ENCODE results near the gene ZNF17. TPM values are rescaled to one million over a fixed set of nuclear protein-coding genes. Genes with fewer than 3 reads are reported as not detected.

ZNF17 gene
- total and polyA plus RNA-seq, 2 of the 8 experiments (the other 6 are each of a cell fraction or from before 2014, with no cell fraction given): 3.8 to 10.2 TPM

- no peak overlapping the region for H2BK15ac ChIP-seq (ENCODE audit: low read length)
- H3K27ac ChIP-seq (ENCODE audit: low read depth, low read length): no peak overlapping the region; the same call in 1 of the 2 replicates
- no peaks in the 10 kb centered on the region for H3K9me3 ChIP-seq (ENCODE audit: insufficient read depth in 2 of 2, low read depth in 1 of 2, low read length in 1 of 2)
- no peak for FAIRE-seq
- H3K79me1 ChIP-seq (ENCODE audit: low read depth, low read length): no peaks in the 10 kb centered on the region; the same call in 1 of the 2 replicates
- H4K5ac ChIP-seq (ENCODE audit: insufficient read length, low read depth, low read length): peak overlapping the region; percentile 17
- no peak overlapping the region for H2BK5ac ChIP-seq (ENCODE audit: low read depth, low read length)
- peaks cover 3 to 28% of the 10 kb centered on the region in 2 experiments; a peak in 3 of 4 replicates for H3K79me2 ChIP-seq (ENCODE audit: control insufficient read depth in 1 of 2, insufficient read depth in 2 of 2, low read length in 2 of 2)
- ChIA-PET CTCF (ENCODE audit: partially characterized antibody) (interaction anchor here (0.9 to 1.3 kb wide), 2 partner anchors 17 to 21 kb away, joined by 3 to 4 read pairs; no protein-coding TSS in a partner anchor), POLR2A (ENCODE audit: partially characterized antibody) (interaction anchor here (0.6 to 3.1 kb wide), 12 partner anchors 9 to 1789 kb away, joined by 3 to 20 read pairs (median 3); partner anchors contain the start of genes TRAPPC2B, ZNF304, ZNF460 and ZNF524)
- H4K8ac ChIP-seq (ENCODE audit: extremely low read depth, insufficient read depth, low read length): no peak overlapping the region
- no peak for DNase-seq (ENCODE audit: low read depth in 1 of 2, low spot score in 2 of 2)
- no peak overlapping the region for H3K4ac ChIP-seq (replicated peaks; ENCODE audit: insufficient read length, low read depth, low read length)
- no peak overlapping the region for H3K56ac ChIP-seq (replicated peaks; ENCODE audit: insufficient read length, low read depth, low read length)
- no peak overlapping the region for H2BK20ac ChIP-seq (ENCODE audit: low read length)
- peaks cover 3% of the 10 kb centered on the region; the same call in 1 of the 2 replicates for H3K23me2 ChIP-seq (ENCODE audit: low read depth, low read length)
- H3K27me3 ChIP-seq (replicated peaks in 1 of 4; ENCODE audit: control insufficient read depth in 3 of 4, extremely low read depth in 1 of 4, insufficient read depth in 3 of 4, low read length in 3 of 4): no peaks in the 10 kb centered on the region
- H3K4me2 ChIP-seq (ENCODE audit: insufficient read depth in 1 of 2, low read depth in 2 of 2, low read length in 2 of 2): peak overlapping the region; percentile 49 to 55
- peak overlapping the region; percentile 59 for H4K91ac ChIP-seq (replicated peaks; ENCODE audit: insufficient read length, low read length)
- no peak overlapping the region for H3K9ac ChIP-seq (replicated peaks in 1 of 4; ENCODE audit: extremely low read depth in 1 of 4, low read depth in 3 of 4, low read length in 3 of 4)
- no peak overlapping the region for H2AK5ac ChIP-seq (ENCODE audit: low read depth, low read length)
- peak overlapping the region; percentile 0 to 77 (median 13); a peak in 4 of 8 replicates for H3K4me3 ChIP-seq (ENCODE audit: extremely low read depth in 1 of 4, insufficient read depth in 2 of 4, low read depth in 3 of 4, low read length in 4 of 4)
- no peak overlapping the region for H2BK12ac ChIP-seq (ENCODE audit: low read depth, low read length)
- H3K14ac ChIP-seq (ENCODE audit: insufficient read length): no peak overlapping the region
- H4K20me1 ChIP-seq (replicated peaks in 1 of 2; ENCODE audit: control insufficient read depth in 1 of 2, insufficient read depth in 2 of 2, low read length in 2 of 2): no peaks in the 10 kb centered on the region
- H3K23ac ChIP-seq (ENCODE audit: insufficient read length): no peak overlapping the region
- no peak overlapping the region for H3K18ac ChIP-seq (ENCODE audit: extremely low read depth, low read length)
- H3K36me3 ChIP-seq (ENCODE audit: control insufficient read depth in 2 of 4, insufficient read depth in 4 of 4, low read length in 3 of 4): no peaks in the 10 kb centered on the region
- H2AFZ ChIP-seq (ENCODE audit: low read length): peak overlapping the region; percentile 97
- 53% methylated on average over 11 of the region's 11 CpGs; no CpG with 5 or more reads in 1 of the 2 experiments for WGBS, 2 experiments (ENCODE audit: extremely low coverage in 1 of 2, insufficient coverage in 1 of 2, insufficient read length in 1 of 2, insufficient replicate concordance in 2 of 2, low coverage in 1 of 2, low lambda C conversion rate in 2 of 2, missing lambda C conversion rate in 1 of 2)
- TF ChIP-seq MAFK (IDR thresholded peaks at IDR 0.05; ENCODE audit: low read depth, low read length): no peak
- TF ChIP-seq SRF (IDR thresholded peaks at IDR 0.05; ENCODE audit: low read depth, low read length): peak; percentile 99
- no peak for TF ChIP-seq ATF3 (IDR thresholded peaks at IDR 0.05; ENCODE audit: insufficient read depth, low read depth, low read length)
- H2BK120ac ChIP-seq (replicated peaks; ENCODE audit: low read depth, low read length): no peak overlapping the region
- H3K4me1 ChIP-seq (replicated peaks in 1 of 4; ENCODE audit: control insufficient read depth in 3 of 4, insufficient read depth in 4 of 4, low read length in 3 of 4): no peaks in the 10 kb centered on the region; a peak in 1 of 7 replicates
Observed at GRCh38 chr19:57389194-57389729, 21.7 kb upstream of the ZNF17 start.
